Heart right ventricle (tissue), 16 donors: ENCODE data around the gene GRAP2. TPM values are rescaled to one million over a fixed set of nuclear protein-coding genes. Genes with fewer than 3 reads are reported as not detected.

Source experiments
- ATAC-seq, 8 donors: fragments of 200-7000 bp; cut with Tn5 transposase; one replicate each; pipeline ENCODE4 v1.9.1; 2020; ENCODE audit warnings: mild to moderate bottlenecking in 8 of 8, moderate library complexity in 8 of 8, moderate number of reproducible peaks in 1 of 8
- DNase-seq, 2 donors: peaks; one replicate each; pipeline ENCODE4 v3.0.0-alpha.2; 2020
- H3K27ac ChIP-seq, 10 donors: fragments of 200-600 bp; sonication (generic) in 2 of 10; one replicate each; pipeline versions ENCODE4 v1.5.0 to v1.8.0; 2020 to 2022; ENCODE audit warnings: mild to moderate bottlenecking in 3 of 10
- H3K27me3 ChIP-seq, 7 donors: fragments of 200-600 bp; one replicate each; pipeline ENCODE4 v1.8.0; 2021 to 2022; ENCODE audit warnings: mild to moderate bottlenecking in 2 of 7
- H3K36me3 ChIP-seq, 9 donors: fragments of 200-600 bp; sonication (generic) in 1 of 9; one replicate each; pipeline versions ENCODE4 v1.5.0 to v1.8.0; 2020 to 2022; ENCODE audit warnings: mild to moderate bottlenecking in 2 of 9
- H3K4me1 ChIP-seq, 9 donors: fragments of 200-600 bp; sonication (generic) in 1 of 9; one replicate each; pipeline versions ENCODE4 v1.5.0 to v1.8.0; 2020 to 2022; ENCODE audit warnings: mild to moderate bottlenecking in 4 of 9
- H3K4me3 ChIP-seq, 10 donors: fragments of 200-600 bp; sonication (generic) in 2 of 10; one replicate each; pipeline versions ENCODE4 v1.5.0 to v1.8.0; 2020 to 2022; ENCODE audit warnings: mild to moderate bottlenecking in 7 of 10, moderate library complexity in 2 of 10
- H3K9me3 ChIP-seq, 11 donors: fragments of 200-600 bp in 10 of 11; sonication (generic) in 2 of 11; one replicate each; pipeline versions ENCODE4 v1.5.0 to v1.8.0; 2013 to 2022; ENCODE audit warnings: mild to moderate bottlenecking in 2 of 11, control low read depth in 1 of 11, moderate library complexity in 1 of 11
- CTCF ChIP-seq, 9 donors: fragments of 200-600 bp; sonication (generic) in 2 of 9; IDR thresholded peaks; one replicate each; pipeline versions ENCODE4 v1.5.0 to v1.8.0; 2021 to 2022; ENCODE audit warnings: antibody characterized with exemption in 9 of 9, mild to moderate bottlenecking in 5 of 9, moderate library complexity in 1 of 9
- WGBS, 2 donors: extraction: QIAGEN DNeasy Blood & Tissue Kit; methylation state at CpG; one replicate each; pipeline ENCODE4 v1.1.7; 2013; ENCODE audit warnings: inconsistent platforms in 1 of 2; 5-methylcytosine and 5-hydroxymethylcytosine counted together
- intact Hi-C, 10 donors: fragments of 100-400 bp; cut with DNase I; formaldehyde crosslinking; loops; one replicate each; pipeline versions ENCODE4 v1.11.1 to v1.14.2; 2022
- polyA plus RNA-seq, 2 donors: library from polyadenylated mRNA; stranded (reverse); fragments of 200-250 nt; gene quantifications; one replicate each; pipeline ENCODE4 v1.2.3, GENCODE V29; 2013
- total RNA-seq, 10 donors: library from RNA; stranded (reverse); fragmentation: NEBNext Ultra II Directional in 3 of 10; extraction: Animal tissue kit (Norgen Biotek cat#: 25700) in 3 of 10; gene quantifications; one replicate each; pipeline versions ENCODE4 v1.2.1 to v1.2.4, GENCODE V29; 2021 to 2023
- donor health status: Arrhythmogenic right ventricular cardiomyopathy.
- donor health status: ischemic (EF 13 %, LVEDD 7.1; RV severe dilation, severe dysfunction).
- donor health status: healthy with polysubstance abuse.
- donor health status: DM: no; HTN: yes; CAD: no.
- donor health status: DM: no; HTN: no; CAD: no.
- donor health status: ischemic (EF 25% LVEDD 6.9; RV normal size, moderate dysfunction).
- donor health status: ischemic (EF 25% LVEDD 5.7; RV mildly dilated, moderate dysfunction).
- donor health status: healthy.
- donor health status: DM: yes; HTN: yes; CAD: no.
- donor health status: Ischemic cardiomyopathy.
- donor health status: ischemic (EF 35%, LVEDD 5.7; RV mildly dilated, moderate dysfunction).
- donor health status: nonischemic (EF 11% LVEDD 7.7; RV severe dilation, severe dysfunction).
- donor health status: DM: yes; HTN: yes; CAD: no.
- donor health status: PGD.
- donor health status: ischemic (EF 29% LVEDD 5.4; RV normal size, mild dysfunction).
- donor health status: nonischemic (EF 23%, LVEDD 6.1; RV moderate dilation, normal function).

GRAP2 gene
- total and polyA plus RNA-seq, 12 donors = 0.19 to 5.6 (median 0.60) TPM

- Histone ChIP-seq H3K27me3 (peaks cover 0 to 26% (median 9%) of the 10 kb centered on the region in 7 donors), H3K27ac (no peak overlapping the region), H3K4me1 (peaks cover 0 to 25% (median 11%) of the 10 kb centered on the region in 9 donors), H3K4me3 (no peak overlapping the region), H3K9me3 (no peaks in the 10 kb centered on the region), H3K36me3 (no peaks in the 10 kb centered on the region)
- WGBS, 2 donors = 91 to 95% methylated on average over 5 of the region's 5 CpGs
- DNase-seq (no peak), ATAC-seq (no peak)
- intact Hi-C loops = no loop called here
- TF ChIP-seq CTCF (IDR thresholded peaks at IDR 0.05) = no peak
Observed at GRCh38 chr22:40000171-40000570, 99.3 kb downstream of the GRAP2 start.

- ATAC-seq (no peak), DNase-seq (no peak)
- H3K9me3 ChIP-seq = no peaks in the 10 kb centered on the region
- peaks cover 0 to 21% (median 8%) of the 10 kb centered on the region in 9 donors for H3K4me1 ChIP-seq
- 83 to 84% methylated on average over 4 of the region's 4 CpGs for WGBS, 2 donors
- no peak overlapping the region for H3K27ac ChIP-seq
- intact Hi-C loops = no loop called here
- no peaks in the 10 kb centered on the region for H3K36me3 ChIP-seq
- TF ChIP-seq CTCF (IDR thresholded peaks at IDR 0.05) = no peak
- H3K4me3 ChIP-seq = no peak overlapping the region
- H3K27me3 ChIP-seq = peaks cover 0 to 17% (median 0%) of the 10 kb centered on the region in 7 donors
Observed at GRCh38 chr22:40001106-40001505, 100.2 kb downstream of the GRAP2 start.

DNA sequence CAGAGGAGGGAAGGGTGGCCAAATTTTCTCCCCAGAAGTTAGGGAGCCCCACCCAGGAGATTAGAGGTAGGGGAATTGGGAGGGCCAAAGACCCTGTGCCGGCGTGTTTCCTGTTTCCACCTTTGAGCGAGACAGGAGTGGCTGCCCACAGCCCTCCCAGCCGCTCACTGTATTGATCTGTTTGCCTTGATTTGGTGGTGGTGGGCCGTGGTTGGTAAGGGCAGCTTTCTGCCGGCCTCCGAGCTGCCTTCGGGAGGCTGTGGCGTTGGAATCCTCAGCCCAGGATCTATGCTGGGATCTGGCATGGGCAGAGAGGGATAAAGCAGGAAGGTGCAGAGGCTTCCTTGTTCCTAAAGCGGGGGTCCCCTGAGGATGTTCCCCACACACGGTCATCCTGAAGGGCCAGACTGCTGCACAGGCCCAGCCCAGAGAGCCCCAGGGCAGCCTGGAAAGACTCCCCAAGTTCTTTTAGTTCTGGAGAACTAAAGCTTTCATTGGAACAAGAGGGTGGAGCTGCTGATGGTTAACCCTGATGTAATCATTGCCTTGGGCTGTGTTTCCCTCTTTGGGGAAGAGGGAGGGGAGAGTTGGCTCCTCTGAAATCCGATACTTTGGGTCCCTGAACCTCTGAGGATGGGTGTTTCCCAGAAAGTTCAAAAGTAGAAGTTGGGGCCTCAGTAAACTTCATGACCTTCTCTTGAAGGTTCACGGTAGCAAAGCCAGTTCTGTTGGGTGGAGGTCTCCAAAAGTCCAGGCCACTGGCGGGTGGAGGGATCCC, 101.1 kb downstream of the GRAP2 start:
- H3K4me3 ChIP-seq = no peak overlapping the region
- peaks cover 0 to 8% (median 0%) of the 10 kb centered on the region in 7 donors for H3K27me3 ChIP-seq
- TF ChIP-seq CTCF (IDR thresholded peaks at IDR 0.05) = no peak
- DNase-seq = no peak
- 66 to 72% methylated on average over 14 of the region's 14 CpGs for WGBS, 2 donors
- no peak overlapping the region for H3K27ac ChIP-seq
- H3K36me3 ChIP-seq = no peaks in the 10 kb centered on the region
- H3K9me3 ChIP-seq = no peaks in the 10 kb centered on the region
- intact Hi-C loops = loop anchor here in 1 of 10 donors (1.0 kb wide), 1 partner anchor 35 kb away; no protein-coding TSS in a partner anchor
- ATAC-seq = no peak
- H3K4me1 ChIP-seq = peaks cover 0 to 21% (median 8%) of the 10 kb centered on the region in 9 donors

- no peaks in the 10 kb centered on the region for H3K9me3 ChIP-seq
- DNase-seq (no peak), ATAC-seq (no peak)
- intact Hi-C loops = loop anchor here in 1 of 10 donors (1.0 kb wide), 1 partner anchor 36 kb away; no protein-coding TSS in a partner anchor
- 74 to 75% methylated on average over 6 of the region's 6 CpGs for WGBS, 2 donors
- H3K27me3 ChIP-seq = peaks cover 0 to 12% (median 4%) of the 10 kb centered on the region in 7 donors
- no peak overlapping the region for H3K4me3 ChIP-seq
- H3K27ac ChIP-seq = no peak overlapping the region
- H3K36me3 ChIP-seq = no peaks in the 10 kb centered on the region
- no peak for TF ChIP-seq CTCF (IDR thresholded peaks at IDR 0.05)
- peaks cover 0 to 14% (median 4%) of the 10 kb centered on the region in 9 donors for H3K4me1 ChIP-seq
Observed at GRCh38 chr22:40002935-40003715, 102.2 kb downstream of the GRAP2 start.
